Parietal lobe (tissue), 2 donors: ENCODE measurements around the gene GABBR1. TPM values are rescaled to one million over a fixed set of nuclear protein-coding genes. Genes with fewer than 3 reads are reported as not detected.

Experiments used
- small RNA-seq: library from RNA; depleted of rRNA; stranded (forward); fragments of <200 nt; gene quantifications from one replicate; pipeline ENCODE3, GENCODE V24; 2014; ENCODE audit warnings: low replicate concordance
- total RNA-seq: library from RNA; depleted of rRNA; stranded (reverse); fragments of >200 nt; gene quantifications from one replicate; pipeline ENCODE4 v1.2.3, GENCODE V29; 2014

GABBR1 gene
- 188 TPM for total RNA-seq

DNA sequence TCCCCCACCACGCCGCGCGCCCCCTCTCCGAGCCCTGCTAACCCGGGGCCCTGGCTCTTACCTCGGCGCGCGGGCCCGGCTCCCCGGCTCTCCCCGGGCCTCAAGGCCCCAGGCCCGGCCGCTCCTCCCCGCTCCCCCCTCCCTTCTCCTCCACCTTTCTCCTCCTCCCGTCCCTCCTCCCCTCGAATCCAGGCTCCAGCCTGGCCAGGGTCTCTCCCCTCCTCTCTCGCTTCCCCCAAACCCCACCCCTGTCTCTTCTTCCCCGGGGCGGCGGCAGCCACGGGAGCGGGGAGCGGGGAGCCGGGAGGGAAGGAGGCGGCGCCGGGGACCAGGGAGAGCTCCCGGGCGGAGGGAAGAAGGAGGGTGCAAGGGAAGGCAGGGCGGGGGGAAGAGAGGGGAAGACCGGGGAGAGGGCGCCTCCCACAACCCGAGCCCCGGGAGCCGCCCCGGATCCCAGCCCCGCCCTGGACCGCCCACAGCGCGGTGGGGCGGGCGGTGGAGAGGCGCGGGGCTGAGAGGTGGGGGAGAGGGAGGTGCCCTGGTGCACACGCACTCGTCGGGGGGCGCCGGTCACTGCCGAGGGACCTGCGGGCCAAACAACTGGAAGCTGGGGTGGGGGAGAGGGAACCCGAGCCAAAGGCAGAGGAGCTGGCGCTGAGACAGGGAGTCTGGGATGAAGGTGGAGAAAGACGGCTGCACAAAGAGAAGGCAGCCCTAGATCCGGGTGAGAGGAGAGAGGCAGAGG, at the start of gene GABBR1:
GABBR1 (minus strand) TSS at position 395 of the 745 bp plus-strand sequence. CDS start 798 bp downstream, outside the sequence.

DNA sequence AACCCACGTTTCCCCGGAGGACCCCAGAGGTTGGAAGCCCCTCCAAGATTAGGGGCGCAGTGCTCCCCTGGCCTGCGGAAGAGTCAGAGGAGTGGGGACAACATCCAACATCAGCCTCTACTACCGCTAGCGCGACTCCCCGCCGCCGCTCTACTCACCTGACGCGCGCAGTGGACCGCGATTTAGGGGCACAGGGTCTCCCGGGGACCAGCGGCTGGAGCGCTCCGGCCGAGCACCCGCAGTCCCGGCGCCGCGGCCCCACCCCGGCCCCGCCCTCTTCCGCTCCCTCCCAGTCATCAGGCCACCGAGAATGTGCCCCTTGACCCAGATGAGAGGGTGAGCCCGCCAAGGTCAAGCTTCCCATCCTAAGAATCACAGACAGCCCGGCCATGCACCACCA, 47.9 kb upstream of the GABBR1 start, which contains the start of gene ZFP57:
ZFP57 (minus strand) TSS at position 249 of the 400 bp plus-strand sequence. CDS start 4,149 bp downstream, outside the sequence.

DNA sequence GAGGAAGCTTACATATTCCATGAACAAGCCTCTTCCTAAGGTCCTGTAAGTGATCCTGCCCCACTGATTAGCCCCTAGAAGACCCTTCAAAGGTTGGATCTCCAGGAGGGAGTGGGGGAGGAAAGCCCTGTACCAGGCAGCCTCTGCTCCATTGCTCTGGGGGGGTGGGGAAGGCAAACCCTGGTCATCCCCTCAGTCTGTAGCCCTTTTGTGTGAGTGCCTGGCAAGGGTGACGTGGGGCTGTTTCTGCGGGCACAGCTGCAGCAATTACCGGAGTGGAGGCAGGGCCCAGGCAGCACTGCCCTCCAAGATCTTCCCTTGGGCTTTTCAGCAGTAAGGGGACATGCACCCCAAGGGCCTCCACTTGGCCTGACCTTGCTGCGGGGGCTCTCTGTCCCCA, 23.8 kb upstream of the GABBR1 start, which contains the start of gene MOG:
MOG (plus strand) TSS at position 295 of the 400 bp plus-strand sequence. CDS start 118 bp downstream, outside the sequence.

DNA sequence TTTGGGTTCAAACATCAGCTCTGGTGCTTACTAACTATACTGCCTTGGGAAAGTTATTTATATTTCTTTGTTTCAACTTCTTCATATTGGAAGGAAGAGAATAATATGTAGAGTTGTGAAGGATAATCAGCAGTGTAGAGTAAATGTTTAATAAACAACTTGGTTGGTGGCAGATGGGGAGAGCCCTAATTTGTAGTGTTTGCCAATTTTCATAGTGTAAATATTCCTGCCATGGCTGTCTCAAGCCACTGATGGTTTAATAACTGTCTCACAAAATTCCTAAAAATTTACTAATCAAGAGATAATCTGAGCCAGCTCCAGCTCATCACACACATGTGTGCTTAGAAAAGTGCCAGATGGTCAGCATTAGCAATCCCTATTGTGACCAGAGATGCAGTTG, 48.2 kb downstream of the GABBR1 start, which contains the start of gene OR2H2:
OR2H2 (plus strand) TSS at position 301 of the 400 bp plus-strand sequence. CDS start 2,824 bp downstream, outside the sequence.

DNA sequence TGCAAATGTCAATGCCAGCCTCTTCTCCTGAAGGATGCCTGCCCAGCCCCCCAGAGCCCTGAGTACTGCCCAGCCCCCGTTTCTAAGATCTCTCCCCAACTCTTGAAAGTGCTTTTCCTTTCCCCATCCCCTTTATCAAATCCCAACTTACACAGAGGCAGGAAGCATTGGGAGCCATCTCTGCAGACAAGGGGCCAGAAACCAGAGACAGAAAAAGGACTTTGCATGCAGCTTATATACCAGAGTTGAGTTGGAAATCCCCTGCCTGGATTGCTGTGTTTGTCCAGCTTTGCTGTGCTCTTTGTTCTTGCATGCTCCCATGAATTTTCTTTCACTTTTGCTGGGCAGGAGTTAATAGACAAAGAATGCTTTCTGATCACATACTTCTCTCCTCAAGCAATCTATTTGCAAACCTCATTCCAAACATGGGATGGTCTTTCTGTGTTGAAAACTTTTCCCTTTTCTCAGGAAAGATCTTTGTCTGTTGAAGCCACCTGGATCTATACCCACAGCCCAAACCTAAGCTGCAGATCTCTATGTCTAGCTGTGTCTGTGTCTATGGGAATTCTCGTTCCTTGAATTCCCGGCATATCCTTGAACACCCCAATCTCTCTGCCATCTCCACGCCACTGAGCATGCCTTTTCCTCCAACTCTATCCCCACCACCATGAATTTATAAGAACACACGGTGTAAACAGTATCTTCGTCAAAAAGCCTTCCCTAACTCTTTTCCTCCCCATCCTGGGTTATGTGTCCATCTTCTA, 73.3 kb downstream of the GABBR1 start, which contains the start of gene UBD:
UBD (minus strand) TSS at position 209 of the 764 bp plus-strand sequence; CDS start at position 178, 31 bp downstream.

Small RNAs within 50 kb of the gene (small RNA-seq; reads per million reads assigned to genes)
- 0.67 reads per million, percentile 58 among the genes with 10 or more reads in this experiment for gene SNORD32B
- not detected for gene SUMO2P1
- not detected for gene TMEM183AP1

Other genes starting within 250 kb of the GABBR1 start
- gene OR12D2, start 237.6 kb downstream of the GABBR1 start, total RNA-seq = not detected
- gene OR12D1, start 218.3 kb downstream of the GABBR1 start, total RNA-seq = not detected
- gene OR10C1, start 193.9 kb downstream of the GABBR1 start, total RNA-seq = not detected
- not detected for gene OR11A1, start 176.1 kb downstream of the GABBR1 start, total RNA-seq
- not detected for gene OR2H1, start 176.0 kb downstream of the GABBR1 start, total RNA-seq
- not detected for gene MAS1L, start 145.2 kb downstream of the GABBR1 start, total RNA-seq
- gene UBD, start 73.5 kb downstream of the GABBR1 start, total RNA-seq = not detected
- not detected for gene OR2H2, start 48.1 kb downstream of the GABBR1 start, total RNA-seq
- gene MOG, start 23.9 kb upstream of the GABBR1 start, total RNA-seq = 0.31 TPM
- gene ZFP57, start 48.0 kb upstream of the GABBR1 start, total RNA-seq = not detected
- 0.94 TPM for gene HLA-F, start 90.3 kb upstream of the GABBR1 start, total RNA-seq
- not detected for gene HLA-G, start 194.6 kb upstream of the GABBR1 start, total RNA-seq